Measurements from ENCODE around the gene KAT5.
"Not testable (repeated sequence)": the region's sequence is repeated elsewhere in the genome, so short reads cannot be mapped to it uniquely, and the experiment has no call there.

The KAT5 gene

DNA sequence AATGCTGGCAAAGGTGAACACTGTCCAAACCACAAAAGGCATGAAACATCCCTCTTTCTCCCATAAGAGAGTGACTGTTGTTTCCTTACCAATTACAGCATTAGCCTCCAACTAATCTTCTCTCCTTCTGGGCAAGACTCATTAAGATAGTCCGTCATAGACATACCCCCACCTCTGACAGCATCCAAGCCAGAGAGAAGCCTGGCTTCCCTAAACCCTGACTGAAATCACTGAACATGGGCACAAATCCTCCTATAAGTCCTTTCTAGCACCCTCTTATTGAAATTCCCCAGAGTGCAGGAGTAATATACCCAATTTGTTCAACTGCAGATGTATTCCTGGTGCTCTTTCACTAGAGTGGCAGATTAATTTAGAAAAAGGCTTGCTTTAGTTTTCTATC, 10.2 kb downstream of the KAT5 start:
- Histone ChIP-seq H3K9me3 (ENCODE audit: insufficient read depth, low read depth, low read length) (no peaks in the 10 kb centered on the region), H3K27me3 (ENCODE audit: insufficient read depth, low read length) (no peaks in the 10 kb centered on the region), H3K9ac (ENCODE audit: low read depth, low read length) (no peak overlapping the region), H3K4me1 (ENCODE audit: insufficient read depth, low read length) (no peaks in the 10 kb centered on the region), H3K27ac (ENCODE audit: low read length) (no peak overlapping the region), H3K4me3 (ENCODE audit: low read length) (no peak overlapping the region), H3K36me3 (ENCODE audit: insufficient read depth, low read depth, low read length) (peaks cover 21% of the 10 kb centered on the region)

DNA sequence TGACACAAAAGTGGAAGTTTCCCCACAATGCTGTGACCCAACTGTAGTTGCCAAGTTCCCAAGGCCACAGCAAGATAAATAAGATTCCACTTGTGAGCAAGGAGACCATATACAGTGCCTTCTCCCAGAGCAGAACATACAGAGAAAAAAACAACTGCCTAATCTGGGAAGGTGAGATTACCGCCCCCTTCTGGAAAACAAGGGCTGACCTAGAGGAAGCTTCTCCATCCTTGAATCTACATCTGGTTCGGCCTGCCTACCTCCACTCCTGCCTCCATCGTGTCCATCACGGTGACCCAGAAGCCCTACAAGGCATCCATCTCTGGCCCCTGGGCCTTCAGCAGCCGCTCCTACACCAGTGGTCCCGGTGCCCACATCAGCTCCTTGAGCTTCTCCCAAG, 14.6 kb downstream of the KAT5 start:
- Histone ChIP-seq H3K27ac (ENCODE audit: low read length) (no peak overlapping the region), H3K27me3 (ENCODE audit: insufficient read depth, low read length) (no peaks in the 10 kb centered on the region), H3K9me3 (ENCODE audit: insufficient read depth, low read depth, low read length) (no peaks in the 10 kb centered on the region; the same call in 1 of the 2 replicates), H3K4me3 (ENCODE audit: low read length) (no peak overlapping the region), H3K9ac (ENCODE audit: low read depth, low read length) (no peak overlapping the region), H3K36me3 (ENCODE audit: insufficient read depth, low read depth, low read length) (no peaks in the 10 kb centered on the region), H3K4me1 (ENCODE audit: insufficient read depth, low read length) (no peaks in the 10 kb centered on the region)

GRCh38 chr11:65727865-65728264, 15.8 kb downstream of the KAT5 start:
- Histone ChIP-seq H3K27ac (ENCODE audit: low read length) (no peak overlapping the region), H3K9me3 (ENCODE audit: insufficient read depth, low read depth, low read length) (no peaks in the 10 kb centered on the region; the same call in 1 of the 2 replicates), H3K27me3 (ENCODE audit: insufficient read depth, low read length) (no peaks in the 10 kb centered on the region), H3K4me3 (ENCODE audit: low read length) (no peak overlapping the region), H3K9ac (ENCODE audit: low read depth, low read length) (no peak overlapping the region), H3K4me1 (ENCODE audit: insufficient read depth, low read length) (no peaks in the 10 kb centered on the region), H3K36me3 (ENCODE audit: insufficient read depth, low read depth, low read length) (no peaks in the 10 kb centered on the region)

GRCh38 chr11:65730461-65730860, 18.4 kb downstream of the KAT5 start:
- Histone ChIP-seq H3K4me3 (ENCODE audit: low read length) (no peak overlapping the region), H3K9ac (ENCODE audit: low read depth, low read length) (no peak overlapping the region), H3K27me3 (ENCODE audit: insufficient read depth, low read length) (no peaks in the 10 kb centered on the region), H3K4me1 (ENCODE audit: insufficient read depth, low read length) (no peaks in the 10 kb centered on the region), H3K27ac (ENCODE audit: low read length) (no peak overlapping the region), H3K36me3 (ENCODE audit: insufficient read depth, low read depth, low read length) (no peaks in the 10 kb centered on the region), H3K9me3 (ENCODE audit: insufficient read depth, low read depth, low read length) (peaks cover under 1% of the 10 kb centered on the region; the same call in 1 of the 2 replicates)

DNA sequence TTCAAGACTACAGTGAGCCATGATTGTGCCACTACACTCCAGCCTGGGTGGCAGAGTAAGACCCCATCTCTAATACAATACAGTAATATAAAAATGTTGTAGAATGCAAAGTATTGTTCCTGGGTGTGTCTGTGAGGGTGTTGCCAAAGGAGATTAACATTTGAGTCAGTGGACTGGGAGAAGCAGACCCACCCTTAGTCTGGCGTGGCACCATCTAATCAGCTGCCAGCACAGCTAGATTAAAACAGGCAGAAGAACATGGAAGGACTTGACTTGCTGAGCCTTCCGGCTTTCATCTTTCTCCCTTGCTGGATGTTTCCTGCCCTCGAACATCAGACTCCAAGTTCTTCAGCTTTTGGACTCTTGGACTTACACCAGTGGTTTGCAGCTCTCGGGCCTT, 23.1 kb downstream of the KAT5 start:
- H3K9me3 ChIP-seq (ENCODE audit: insufficient read depth, low read depth, low read length): peaks cover 28% of the 10 kb centered on the region
- not testable (repeated sequence) for H3K27me3 ChIP-seq (ENCODE audit: insufficient read depth, low read length); H3K4me1 ChIP-seq (ENCODE audit: insufficient read depth, low read length); H3K36me3 ChIP-seq (ENCODE audit: insufficient read depth, low read depth, low read length); H3K9ac ChIP-seq (ENCODE audit: low read depth, low read length); H3K27ac ChIP-seq (ENCODE audit: low read length); H3K4me3 ChIP-seq (ENCODE audit: low read length)

- no peak overlapping the region for H3K4me3 ChIP-seq (ENCODE audit: low read length)
- no peak overlapping the region for H3K9ac ChIP-seq (ENCODE audit: low read depth, low read length)
- H3K27ac ChIP-seq (ENCODE audit: low read length): no peak overlapping the region
- no peaks in the 10 kb centered on the region for H3K36me3 ChIP-seq (ENCODE audit: insufficient read depth, low read depth, low read length)
- H3K27me3 ChIP-seq (ENCODE audit: insufficient read depth, low read length): peaks cover 4% of the 10 kb centered on the region; the same call in 1 of the 2 replicates
- H3K4me1 ChIP-seq (ENCODE audit: insufficient read depth, low read length): no peaks in the 10 kb centered on the region
- H3K9me3 ChIP-seq (ENCODE audit: insufficient read depth, low read depth, low read length): peaks cover 28% of the 10 kb centered on the region
Measured at GRCh38 chr11:65736810-65737209, 24.8 kb downstream of the KAT5 start.

GRCh38 chr11:65739022-65739421, 27.0 kb downstream of the KAT5 start:
- H3K36me3 ChIP-seq (ENCODE audit: insufficient read depth, low read depth, low read length): no peaks in the 10 kb centered on the region
- no peaks in the 10 kb centered on the region for H3K4me1 ChIP-seq (ENCODE audit: insufficient read depth, low read length)
- peaks cover 4% of the 10 kb centered on the region; the same call in 1 of the 2 replicates for H3K27me3 ChIP-seq (ENCODE audit: insufficient read depth, low read length)
- H3K4me3 ChIP-seq (ENCODE audit: low read length): no peak overlapping the region
- H3K27ac ChIP-seq (ENCODE audit: low read length): no peak overlapping the region
- no peak overlapping the region for H3K9ac ChIP-seq (ENCODE audit: low read depth, low read length)
- peaks cover 28% of the 10 kb centered on the region for H3K9me3 ChIP-seq (ENCODE audit: insufficient read depth, low read depth, low read length)

GRCh38 chr11:65741185-65741584, 29.1 kb downstream of the KAT5 start:
- H3K9ac ChIP-seq (ENCODE audit: low read depth, low read length): no peak overlapping the region
- no peak overlapping the region for H3K4me3 ChIP-seq (ENCODE audit: low read length)
- H3K36me3 ChIP-seq (ENCODE audit: insufficient read depth, low read depth, low read length): no peaks in the 10 kb centered on the region
- H3K27me3 ChIP-seq (ENCODE audit: insufficient read depth, low read length): peaks cover 4% of the 10 kb centered on the region; the same call in 1 of the 2 replicates
- no peak overlapping the region for H3K27ac ChIP-seq (ENCODE audit: low read length)
- H3K4me1 ChIP-seq (ENCODE audit: insufficient read depth, low read length): no peaks in the 10 kb centered on the region
- peaks cover 21% of the 10 kb centered on the region for H3K9me3 ChIP-seq (ENCODE audit: insufficient read depth, low read depth, low read length)

DNA sequence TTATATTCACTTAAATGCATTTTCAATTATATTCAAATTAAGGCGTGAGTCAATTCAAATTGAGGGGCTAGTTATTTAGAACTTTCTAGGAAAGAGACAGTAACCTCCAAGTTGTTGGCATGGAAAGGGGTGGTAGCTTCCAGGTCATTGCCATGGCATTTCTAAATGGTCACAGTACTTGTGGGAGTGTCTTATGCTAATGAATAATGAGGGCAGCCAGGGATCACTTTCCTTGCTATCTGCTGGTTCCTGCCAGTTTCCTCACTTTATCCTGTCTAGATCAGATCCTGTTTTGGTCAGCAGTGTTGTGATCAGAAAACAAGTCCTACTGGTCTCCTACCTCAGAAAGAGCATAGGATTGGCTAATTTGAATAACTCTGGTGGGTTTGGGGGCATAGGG, 30.3 kb downstream of the KAT5 start:
- Histone ChIP-seq H3K9ac (ENCODE audit: low read depth, low read length) (no peak overlapping the region), H3K4me1 (ENCODE audit: insufficient read depth, low read length) (no peaks in the 10 kb centered on the region), H3K9me3 (ENCODE audit: insufficient read depth, low read depth, low read length) (peaks cover 10% of the 10 kb centered on the region), H3K4me3 (ENCODE audit: low read length) (no peak overlapping the region), H3K36me3 (ENCODE audit: insufficient read depth, low read depth, low read length) (no peaks in the 10 kb centered on the region), H3K27ac (ENCODE audit: low read length) (no peak overlapping the region), H3K27me3 (ENCODE audit: insufficient read depth, low read length) (peaks cover 4% of the 10 kb centered on the region; the same call in 1 of the 2 replicates)

DNA sequence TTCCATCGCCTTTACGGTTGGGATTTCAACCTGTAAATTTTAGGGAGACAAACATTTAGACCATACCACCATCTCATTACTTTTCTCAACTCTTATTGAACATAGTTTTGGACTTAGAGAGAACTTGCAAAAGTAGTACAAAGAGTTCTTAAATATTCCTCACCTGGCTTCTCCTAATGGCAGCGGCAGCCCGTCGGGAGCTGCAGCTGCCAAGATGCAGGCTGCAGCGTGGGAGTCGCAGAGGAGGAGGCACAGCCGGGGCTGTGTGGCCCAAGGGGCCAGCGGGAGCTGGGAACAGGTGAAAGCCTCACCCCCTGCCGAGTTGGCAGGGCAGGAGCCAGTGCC, 31.6 kb downstream of the KAT5 start:
- H3K27ac ChIP-seq (ENCODE audit: low read length): no peak overlapping the region
- no peaks in the 10 kb centered on the region; the same call in none of the 2 replicates for H3K9me3 ChIP-seq (ENCODE audit: insufficient read depth, low read depth, low read length)
- no peak overlapping the region for H3K4me3 ChIP-seq (ENCODE audit: low read length)
- no peaks in the 10 kb centered on the region for H3K36me3 ChIP-seq (ENCODE audit: insufficient read depth, low read depth, low read length)
- H3K27me3 ChIP-seq (ENCODE audit: insufficient read depth, low read length): peaks cover 13% of the 10 kb centered on the region; the same call in 1 of the 2 replicates
- no peak overlapping the region for H3K9ac ChIP-seq (ENCODE audit: low read depth, low read length)
- no peaks in the 10 kb centered on the region for H3K4me1 ChIP-seq (ENCODE audit: insufficient read depth, low read length)

DNA sequence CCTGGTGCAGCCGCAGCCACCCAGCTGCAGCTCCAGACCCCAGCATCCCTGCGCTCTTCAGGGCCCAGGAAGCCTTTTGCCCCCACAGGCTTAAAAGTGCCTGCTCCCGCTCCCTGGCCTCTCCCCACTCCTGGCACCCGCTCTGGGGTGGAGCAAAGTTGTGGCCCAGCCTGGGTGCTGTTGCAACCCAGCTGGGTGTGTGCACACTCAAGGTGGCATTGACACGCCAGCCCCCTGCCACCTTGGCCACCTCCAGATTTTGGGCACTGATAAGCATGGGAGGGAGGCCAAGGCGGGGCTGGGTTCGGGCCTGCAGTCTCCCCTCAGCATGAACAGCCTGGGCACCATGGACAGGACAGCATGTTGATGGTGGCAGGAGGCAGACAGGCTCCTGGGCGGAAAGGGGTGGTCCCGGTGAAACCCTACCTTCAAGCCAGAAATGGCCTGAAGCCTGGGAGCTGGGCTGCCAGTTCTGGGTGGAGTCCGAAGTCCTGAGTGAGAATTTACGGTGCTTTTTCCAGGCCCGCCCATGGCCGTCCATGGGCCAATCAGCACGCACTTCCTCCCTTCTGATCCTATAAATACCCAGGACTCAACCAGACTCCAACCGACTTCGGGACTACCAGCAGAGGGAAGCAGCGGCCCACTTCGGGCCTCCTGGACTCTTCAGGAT, 32.1 kb downstream of the KAT5 start:
- Histone ChIP-seq H3K36me3 (ENCODE audit: insufficient read depth, low read depth, low read length) (no peaks in the 10 kb centered on the region), H3K9me3 (ENCODE audit: insufficient read depth, low read depth, low read length) (no peaks in the 10 kb centered on the region; the same call in none of the 2 replicates), H3K4me3 (ENCODE audit: low read length) (no peak overlapping the region), H3K27me3 (ENCODE audit: insufficient read depth, low read length) (peaks cover 14% of the 10 kb centered on the region; the same call in 1 of the 2 replicates), H3K9ac (ENCODE audit: low read depth, low read length) (no peak overlapping the region), H3K27ac (ENCODE audit: low read length) (no peak overlapping the region), H3K4me1 (ENCODE audit: insufficient read depth, low read length) (no peaks in the 10 kb centered on the region)

DNA sequence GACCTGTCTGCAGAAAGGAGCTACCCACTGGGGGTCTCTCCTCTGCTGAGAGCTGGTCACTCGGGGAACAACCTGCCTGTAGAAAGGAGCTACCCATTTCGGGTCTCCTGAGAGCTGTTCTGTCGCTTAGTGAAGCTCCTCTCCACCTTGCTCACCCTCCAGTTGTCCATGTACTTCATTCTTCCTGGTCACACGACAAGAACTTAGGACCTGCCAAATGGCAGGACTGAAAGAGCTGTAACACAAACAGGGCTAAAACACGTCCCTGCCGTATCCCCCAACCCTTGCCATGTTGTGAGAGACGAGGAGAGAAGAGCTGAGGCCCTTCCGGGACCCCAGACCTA, 32.6 kb downstream of the KAT5 start:
- Histone ChIP-seq H3K4me1 (ENCODE audit: insufficient read depth, low read length) (no peaks in the 10 kb centered on the region), H3K27ac (ENCODE audit: low read length) (no peak overlapping the region), H3K36me3 (ENCODE audit: insufficient read depth, low read depth, low read length) (no peaks in the 10 kb centered on the region), H3K9ac (ENCODE audit: low read depth, low read length) (no peak overlapping the region), H3K4me3 (ENCODE audit: low read length) (no peak overlapping the region), H3K9me3 (ENCODE audit: insufficient read depth, low read depth, low read length) (no peaks in the 10 kb centered on the region; the same call in none of the 2 replicates), H3K27me3 (ENCODE audit: insufficient read depth, low read length) (peaks cover 19% of the 10 kb centered on the region)
